ENCODE results near the gene QARS1. TPM values are rescaled to one million over a fixed set of nuclear protein-coding genes. Genes with fewer than 3 reads are reported as not detected.

Gene QARS1
- total and polyA plus RNA-seq, 2 of the 13 experiments (the other 11 are each of a cell fraction or from before 2014, with no cell fraction given): 307 to 327 TPM

- peaks cover 48 to 75% of the 10 kb centered on the region in 2 experiments for H3K36me3 ChIP-seq (replicated peaks in 1 of 2; ENCODE audit: control insufficient read depth in 1 of 2, insufficient read depth in 2 of 2, low read length in 2 of 2)
- BruUV-seq (replicated peaks): no TSS peak
- in situ Hi-C loops (cut with HindIII; ENCODE audit: extremely low pct_ligation_motif_present, low pct_unique_long_range_greater_than_20kb): no loop called here
- TF ChIP-seq FOSL2 (CRISPR knock-in tag; IDR thresholded peaks at IDR 0.05) (no peak), ZFP90 (CRISPR knock-in tag; IDR thresholded peaks at IDR 0.05; ENCODE audit: borderline replicate concordance) (no peak), GMEB2 (CRISPR knock-in tag; IDR thresholded peaks at IDR 0.05; ENCODE audit: low read depth) (no peak), MZF1 (CRISPR knock-in tag; IDR thresholded peaks at IDR 0.05; ENCODE audit: borderline replicate concordance) (no peak), ETV5 (CRISPR knock-in tag; IDR thresholded peaks at IDR 0.05; ENCODE audit: borderline replicate concordance) (no peak), ZHX2 (IDR thresholded peaks at IDR 0.05; ENCODE audit: low read depth) (no peak), ZHX2 (CRISPR knock-in tag; IDR thresholded peaks at IDR 0.05; ENCODE audit: borderline replicate concordance) (no peak), SNRNP70 (IDR thresholded peaks at IDR 0.05; ENCODE audit: low read depth, low read length) (no peak), SNAPC4 (CRISPR knock-in tag; IDR thresholded peaks at IDR 0.05) (no peak), CERS6 (CRISPR knock-in tag; IDR thresholded peaks at IDR 0.05) (no peak), EED (CRISPR knock-in tag; IDR thresholded peaks at IDR 0.05) (no peak)
Observed at GRCh38 chr3:49111347-49111746, 6.8 kb upstream of the QARS1 start.

More at GRCh38 chr3:49111347-49111746, 6.8 kb upstream of the QARS1 start:
- no peak overlapping the region for H2AFZ ChIP-seq (ENCODE audit: low read length)
- H3K9ac ChIP-seq (ENCODE audit: insufficient read depth, low read depth, low read length): no peak overlapping the region
- intact Hi-C loops (cut with micrococcal nuclease; ENCODE audit: unreplicated experiment): no loop called here
- no peak overlapping the region for H3K27ac ChIP-seq (ENCODE audit: extremely low read length, insufficient read depth, low read length)
- FAIRE-seq (no peak), ATAC-seq (no peak), DNase-seq (ENCODE audit: low spot score) (no peak)
- 91% methylated on average over 4 of the region's 6 CpGs for WGBS (ENCODE audit: low lambda C conversion rate)
- H3K4me2 ChIP-seq (ENCODE audit: low read depth, low read length): no peak overlapping the region
- no peaks in the 10 kb centered on the region for H3K27me3 ChIP-seq (ENCODE audit: control insufficient read depth in 1 of 2, insufficient read depth in 2 of 2, low read length in 2 of 2)
- ChIA-PET POLR2A (interaction anchor here (0.8 to 10.0 kb wide), 2 partner anchors 10 to 17 kb away, joined by 3 to 91 read pairs; partner anchors contain the start of genes QRICH1 and USP19), CTCF (ENCODE audit: low intra/inter-chr PET ratio, low total read pairs) (no interaction called here)
- no peaks in the 10 kb centered on the region for H4K20me1 ChIP-seq (ENCODE audit: insufficient read depth, low read length)
- no peaks in the 10 kb centered on the region for H3K4me1 ChIP-seq (ENCODE audit: insufficient read depth, low read length)
- H3K4me3 ChIP-seq (replicated peaks in 1 of 3; ENCODE audit: insufficient read depth in 1 of 3, low read depth in 2 of 3, low read length in 3 of 3): no peak overlapping the region
- no peaks in the 10 kb centered on the region for H3K9me3 ChIP-seq (ENCODE audit: low read length)
- H3K79me2 ChIP-seq (ENCODE audit: insufficient read depth, low read length): no peaks in the 10 kb centered on the region
